Measurements from ENCODE around the gene LYPD5.
A peak's percentile ranks its signal among the peaks of the same experiment; 100 is the strongest.

LYPD5 gene

DNA sequence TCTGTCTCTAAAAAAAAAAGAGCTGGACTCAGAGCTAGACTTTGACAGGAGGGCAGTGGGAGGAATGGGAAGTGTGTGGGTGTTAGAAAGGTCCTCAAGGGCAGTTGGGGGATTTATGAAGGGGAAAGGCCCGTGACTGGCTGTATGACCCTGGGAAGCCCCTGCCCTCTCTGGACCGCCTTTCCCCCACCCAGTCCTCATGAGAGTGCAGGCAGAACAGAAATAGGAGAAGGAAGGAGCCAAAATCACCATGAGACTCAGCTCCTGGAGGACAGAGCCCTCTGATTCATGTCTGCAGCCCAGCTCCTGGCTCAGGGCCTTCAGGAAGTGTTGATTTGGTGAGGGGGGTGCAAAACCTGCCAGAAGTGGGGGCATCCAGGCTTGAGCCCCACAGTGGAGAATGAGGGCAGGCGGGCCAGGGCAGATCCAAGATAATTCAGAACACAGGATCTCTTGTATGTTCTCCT is 38.7 kb downstream of the LYPD5 start:
- DNase-seq (ENCODE audit: low read depth): peak; percentile 87
- TF ChIP-seq, protein P1, sequence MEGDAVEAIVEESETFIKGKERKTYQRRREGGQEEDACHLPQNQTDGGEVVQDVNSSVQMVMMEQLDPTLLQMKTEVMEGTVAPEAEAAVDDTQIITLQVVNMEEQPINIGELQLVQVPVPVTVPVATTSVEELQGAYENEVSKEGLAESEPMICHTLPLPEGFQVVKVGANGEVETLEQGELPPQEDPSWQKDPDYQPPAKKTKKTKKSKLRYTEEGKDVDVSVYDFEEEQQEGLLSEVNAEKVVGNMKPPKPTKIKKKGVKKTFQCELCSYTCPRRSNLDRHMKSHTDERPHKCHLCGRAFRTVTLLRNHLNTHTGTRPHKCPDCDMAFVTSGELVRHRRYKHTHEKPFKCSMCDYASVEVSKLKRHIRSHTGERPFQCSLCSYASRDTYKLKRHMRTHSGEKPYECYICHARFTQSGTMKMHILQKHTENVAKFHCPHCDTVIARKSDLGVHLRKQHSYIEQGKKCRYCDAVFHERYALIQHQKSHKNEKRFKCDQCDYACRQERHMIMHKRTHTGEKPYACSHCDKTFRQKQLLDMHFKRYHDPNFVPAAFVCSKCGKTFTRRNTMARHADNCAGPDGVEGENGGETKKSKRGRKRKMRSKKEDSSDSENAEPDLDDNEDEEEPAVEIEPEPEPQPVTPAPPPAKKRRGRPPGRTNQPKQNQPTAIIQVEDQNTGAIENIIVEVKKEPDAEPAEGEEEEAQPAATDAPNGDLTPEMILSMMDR (IDR thresholded peaks at IDR 0.05; ENCODE audit: insufficient read depth, low read depth, low read length, missing control alignments): no peak
- H3K4me3 ChIP-seq (ENCODE audit: low read depth, low read length): peak overlapping the region; percentile 20

DNA sequence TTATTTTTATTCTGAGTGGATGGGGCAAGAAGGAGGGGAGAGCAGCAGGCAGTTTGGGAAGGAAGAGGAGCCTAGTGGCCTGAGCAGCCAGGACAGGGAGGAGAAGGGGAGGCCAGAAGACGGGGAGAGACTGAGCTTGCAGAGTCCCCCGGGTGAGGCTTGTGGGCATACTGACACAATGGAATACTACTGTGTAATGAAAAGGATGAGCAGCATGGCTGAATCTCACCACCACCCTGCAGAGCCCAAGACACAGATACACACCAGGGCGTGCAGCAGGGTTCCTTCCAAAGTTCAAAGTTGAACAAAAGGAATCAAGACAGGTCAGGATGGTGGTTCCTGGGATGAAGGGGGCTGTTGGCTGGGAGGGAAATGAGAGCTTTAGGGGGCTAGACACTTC is 39.4 kb downstream of the LYPD5 start:
- TF ChIP-seq, protein P1 (IDR thresholded peaks at IDR 0.05; ENCODE audit: insufficient read depth, low read depth, low read length, missing control alignments): no peak
- H3K4me3 ChIP-seq (ENCODE audit: low read depth, low read length): no peak overlapping the region
- no peak for DNase-seq (ENCODE audit: low read depth)

DNA sequence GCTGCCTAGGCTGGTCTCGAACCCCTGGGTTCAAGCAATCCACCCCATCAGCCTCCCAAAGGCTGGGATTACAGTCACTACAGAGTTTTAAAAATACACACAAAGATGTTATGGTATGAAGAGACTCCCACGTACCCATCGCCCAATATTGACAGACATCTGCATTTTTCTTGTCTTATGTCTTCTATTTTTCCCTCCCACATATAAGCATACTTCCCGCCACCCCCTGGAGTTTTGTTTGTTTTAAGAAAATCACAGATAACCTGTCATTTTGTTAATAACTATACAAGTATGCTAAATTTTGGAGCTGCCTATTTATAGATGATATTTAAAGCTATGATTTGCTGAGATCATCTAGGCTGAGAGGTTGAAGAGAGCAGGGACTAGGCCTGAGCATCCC is 41.3 kb downstream of the LYPD5 start:
- no peak for DNase-seq (ENCODE audit: low read depth)
- H3K4me3 ChIP-seq (ENCODE audit: low read depth, low read length): no peak overlapping the region
- TF ChIP-seq, protein P1 (IDR thresholded peaks at IDR 0.05; ENCODE audit: insufficient read depth, low read depth, low read length, missing control alignments): no peak

DNA sequence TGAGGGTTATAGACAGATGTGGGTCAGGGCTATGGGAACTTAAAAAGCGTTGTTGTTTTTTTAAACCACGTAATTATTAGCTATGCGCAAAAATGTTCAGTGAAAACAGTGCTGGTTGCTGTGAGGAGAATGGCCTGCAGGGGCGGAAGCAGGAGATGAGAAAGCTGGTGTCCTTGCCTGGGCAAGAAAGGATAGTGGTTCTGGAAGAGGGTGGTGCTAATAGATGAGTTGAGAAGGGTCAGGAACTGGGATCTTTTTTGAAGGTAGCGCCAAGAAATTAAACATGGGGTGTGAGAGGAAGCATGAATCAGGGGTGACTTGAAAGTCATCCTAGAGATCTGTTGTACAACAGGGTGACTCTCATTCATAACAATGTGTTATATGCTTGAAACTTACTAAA is 42.7 kb downstream of the LYPD5 start:
- peak; percentile 75 for DNase-seq (ENCODE audit: low read depth)
- H3K4me3 ChIP-seq (ENCODE audit: low read depth, low read length): no peak overlapping the region

DNA sequence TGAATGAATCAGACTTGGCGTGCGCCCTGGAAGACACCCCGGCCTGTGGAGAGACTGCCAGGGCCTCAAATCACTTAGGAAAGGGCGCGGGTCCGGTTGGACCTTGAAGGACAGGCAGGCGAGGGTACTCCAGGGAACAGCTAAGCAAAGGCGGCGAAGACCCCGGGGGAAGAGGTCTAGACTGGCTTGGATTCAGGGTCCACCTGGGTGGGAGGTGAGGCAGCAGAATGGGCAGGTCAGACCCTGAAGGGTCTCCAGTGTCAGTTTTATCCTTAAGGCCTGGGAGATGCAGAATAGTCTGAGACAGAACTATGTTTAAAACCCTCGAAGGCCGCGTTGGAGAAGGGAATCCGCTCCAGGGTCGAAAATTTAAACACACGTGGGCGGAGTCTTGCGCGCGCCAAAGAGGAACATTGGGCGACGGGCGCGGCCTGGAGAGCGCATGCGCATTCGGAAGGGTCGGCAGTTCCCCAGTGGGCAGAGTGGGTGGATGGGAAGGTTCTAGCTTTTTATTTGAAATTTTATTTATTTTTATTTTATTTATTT is 46.9 kb downstream of the LYPD5 start:
- H3K4me3 ChIP-seq (ENCODE audit: low read depth, low read length): peak overlapping the region; percentile 70
- TF ChIP-seq, protein P1 (IDR thresholded peaks at IDR 0.05; ENCODE audit: insufficient read depth, low read depth, low read length, missing control alignments): no peak
- peak; percentile 93 for DNase-seq (ENCODE audit: low read depth)

More for the DNA sequence above, 42.7 kb downstream of the LYPD5 start:
- TF ChIP-seq, protein P1 (IDR thresholded peaks at IDR 0.05; ENCODE audit: insufficient read depth, low read depth, low read length, missing control alignments): peak; percentile 51

DNA sequence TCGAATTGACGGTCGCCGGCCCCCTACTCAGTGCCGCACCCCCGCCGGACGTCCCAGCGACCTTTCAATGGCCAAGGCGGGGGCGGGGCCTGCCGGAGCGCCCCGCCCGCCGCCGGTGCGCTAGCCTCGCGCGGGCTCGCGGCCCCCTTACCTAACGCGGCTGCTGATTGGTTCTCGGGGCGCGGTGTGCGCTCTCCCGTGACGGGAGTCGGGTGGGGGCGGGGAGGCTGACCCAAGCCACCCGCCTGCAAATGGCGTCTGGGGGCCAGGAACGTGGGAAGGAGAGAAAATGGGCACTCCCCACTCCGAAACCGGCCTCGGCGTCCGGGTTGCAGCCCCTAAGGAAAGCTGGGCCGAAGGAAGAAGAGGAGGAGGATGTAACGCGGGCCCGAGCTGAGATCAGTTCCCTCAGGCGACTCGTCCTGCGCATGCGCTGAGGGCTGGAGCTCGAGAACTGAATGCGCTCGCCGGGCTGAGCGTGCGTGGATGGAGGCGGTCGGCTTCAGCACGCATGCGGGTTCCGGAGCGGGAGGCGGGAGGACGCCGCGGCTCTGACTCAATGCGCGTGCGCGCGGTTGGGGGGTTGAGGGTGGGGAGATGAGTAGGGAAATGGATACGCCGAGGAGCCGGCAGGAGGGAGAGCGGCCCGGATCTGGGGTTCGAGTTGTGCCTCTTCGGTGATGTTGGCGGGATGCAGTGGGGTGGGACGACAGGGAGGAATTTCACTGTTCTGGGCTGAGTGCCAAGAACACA is 47.6 kb downstream of the LYPD5 start, which contains the start of gene SMG9:
TSS of gene SMG9 (minus strand) at position 460 of the 753 bp plus-strand sequence. CDS start 4,221 bp downstream, outside the sequence.
- H3K4me3 ChIP-seq (ENCODE audit: low read depth, low read length): peak within 1 kb of the TSS; percentile 70
- TF ChIP-seq, protein P1 (IDR thresholded peaks at IDR 0.05; ENCODE audit: insufficient read depth, low read depth, low read length, missing control alignments): no peak
- DNase-seq (ENCODE audit: low read depth): peak; percentile 98
